ENCODE data around the gene TNNI2.

TNNI2 gene

GRCh38 chr11:1822648-1823375 is 16.0 kb upstream of the TNNI2 start:
- DNase-seq: no peak

- DNase-seq: no peak
Observed at GRCh38 chr11:1823376-1824220, 15.2 kb upstream of the TNNI2 start.

DNA sequence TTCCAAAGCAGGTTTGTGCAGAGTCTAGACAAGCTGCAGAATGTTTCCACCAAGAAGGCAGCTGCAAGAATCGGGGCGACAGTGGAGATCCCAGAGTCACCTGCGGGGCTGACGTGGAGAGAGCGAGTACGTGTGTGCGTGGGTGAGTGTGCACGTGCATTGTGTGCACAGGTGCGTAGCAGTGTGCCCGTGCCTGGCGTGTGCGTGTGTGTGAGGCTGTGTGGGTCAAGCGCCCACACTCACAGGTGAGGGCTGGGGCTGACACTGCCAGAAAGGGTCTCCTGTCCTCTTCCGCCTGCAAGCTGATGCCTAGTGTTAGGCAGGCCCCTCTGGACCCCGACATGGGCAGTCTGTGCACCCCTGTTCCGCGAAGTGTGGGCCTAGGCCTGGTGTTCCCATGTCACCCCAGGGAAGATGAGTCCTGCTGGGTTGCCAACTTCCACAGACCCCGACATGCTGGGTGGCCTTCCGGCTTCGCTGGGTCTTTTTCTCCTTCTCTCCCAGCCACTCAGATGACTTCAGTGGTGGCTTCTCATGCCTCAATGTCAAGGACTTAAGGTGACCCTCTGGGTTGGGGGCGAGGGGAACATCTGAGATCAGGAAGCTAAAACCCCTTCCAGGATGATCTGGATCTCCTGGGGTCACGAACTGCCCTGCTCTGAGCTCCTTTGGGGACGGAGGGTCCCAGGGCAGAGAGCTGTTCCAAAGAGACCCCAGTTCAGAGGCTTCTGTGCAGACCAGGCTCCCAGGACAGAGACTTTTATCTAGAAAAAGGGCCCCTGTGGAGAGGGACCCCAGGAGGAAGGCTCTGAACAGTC is 14.4 kb upstream of the TNNI2 start:
- no peak for DNase-seq

DNA sequence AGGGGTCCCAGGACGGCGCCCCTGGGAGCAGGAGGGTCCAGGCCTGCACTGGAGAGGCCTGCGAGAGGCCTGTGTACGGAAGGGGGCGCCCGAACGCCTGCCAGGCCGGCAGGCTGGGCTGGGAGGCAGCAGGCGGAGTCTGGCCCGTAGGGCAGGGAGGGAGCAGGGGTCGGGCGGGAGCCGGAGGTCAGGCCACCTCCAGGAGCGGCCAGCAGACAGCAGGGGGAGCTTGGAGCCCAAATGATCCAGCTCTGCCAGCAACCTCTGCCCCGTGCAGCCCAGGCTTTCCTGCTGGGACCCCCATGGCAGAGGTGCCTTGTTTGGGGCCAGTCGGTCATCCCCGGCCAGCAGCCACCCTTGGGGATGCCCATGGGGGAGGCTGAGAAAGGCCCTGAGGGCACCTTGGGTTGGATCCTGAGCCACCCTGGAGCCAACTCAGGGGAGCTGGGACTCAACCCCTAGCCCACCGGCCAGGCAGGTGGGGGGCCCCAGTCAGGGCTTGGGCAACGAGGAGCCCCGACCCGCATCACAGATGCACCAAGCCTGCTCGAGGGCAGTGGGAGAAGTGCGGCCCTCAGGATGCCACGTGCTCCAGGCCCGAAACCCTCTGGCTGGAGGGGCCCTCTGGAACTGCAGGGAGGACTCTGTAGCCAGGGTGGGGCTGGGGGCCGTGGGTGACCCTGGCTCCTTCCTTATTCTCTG is 13.6 kb upstream of the TNNI2 start:
- peak; percentile 28 for DNase-seq

- no peak for DNase-seq
Observed at GRCh38 chr11:1825785-1826451, 12.9 kb upstream of the TNNI2 start.

- DNase-seq: no peak
Observed at GRCh38 chr11:1826552-1827094, 12.2 kb upstream of the TNNI2 start.

DNA sequence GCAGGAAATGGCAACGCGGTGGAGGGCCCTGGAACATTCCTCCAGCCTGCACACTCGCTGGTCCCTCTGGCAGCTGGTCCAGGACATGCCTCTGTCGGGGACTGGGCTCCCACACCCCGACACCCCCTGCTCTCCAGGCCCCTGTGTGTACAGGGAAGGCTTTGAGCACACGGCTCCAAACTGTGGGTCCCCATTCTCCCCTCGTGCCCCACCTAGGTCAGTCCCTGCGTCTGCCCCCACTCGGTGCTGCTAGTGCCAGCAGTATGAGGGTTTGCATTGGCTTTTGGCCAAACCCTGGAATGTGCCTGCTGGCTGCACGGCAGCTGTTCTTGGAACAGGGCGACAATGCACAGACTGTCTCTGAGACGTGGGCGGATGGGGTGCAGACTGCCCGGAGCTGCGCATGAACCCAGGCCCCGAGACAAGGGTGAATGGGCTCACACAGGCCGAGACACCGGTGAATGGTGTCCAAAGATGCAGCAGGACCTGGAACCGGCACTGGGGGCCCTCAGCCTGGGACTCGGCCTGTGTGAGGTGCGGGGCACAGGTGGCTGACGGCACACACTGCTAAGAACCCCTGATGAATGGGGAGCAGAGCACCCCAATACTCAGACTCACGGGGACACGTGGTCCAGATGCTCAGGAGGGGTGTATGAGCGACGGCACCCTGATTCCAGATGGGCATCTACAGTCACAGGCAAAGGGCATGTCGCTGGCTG is 11.5 kb upstream of the TNNI2 start:
- no peak for DNase-seq

DNA sequence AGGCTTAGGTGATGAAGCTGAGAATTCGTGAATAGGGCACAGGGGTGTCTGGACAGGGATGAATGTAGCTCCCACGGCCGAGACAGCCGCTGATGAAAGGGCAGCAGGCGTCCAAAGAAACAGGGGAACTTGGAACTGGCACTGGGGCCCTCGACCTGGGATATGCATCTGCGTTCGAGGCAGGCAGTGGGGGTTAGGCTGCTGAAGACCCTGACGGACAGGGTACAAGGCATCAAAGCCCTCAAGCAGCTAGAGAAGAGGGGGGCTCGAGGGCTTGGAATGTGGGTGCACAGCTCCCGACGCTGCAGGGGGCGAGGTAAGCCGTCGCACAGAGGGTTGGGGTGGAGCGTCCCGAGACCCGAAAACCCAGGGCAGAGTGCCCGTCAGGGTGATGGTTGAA is 10.8 kb upstream of the TNNI2 start:
- DNase-seq: no peak

- DNase-seq: no peak
Observed at GRCh38 chr11:1828542-1828941, 10.2 kb upstream of the TNNI2 start.

DNA sequence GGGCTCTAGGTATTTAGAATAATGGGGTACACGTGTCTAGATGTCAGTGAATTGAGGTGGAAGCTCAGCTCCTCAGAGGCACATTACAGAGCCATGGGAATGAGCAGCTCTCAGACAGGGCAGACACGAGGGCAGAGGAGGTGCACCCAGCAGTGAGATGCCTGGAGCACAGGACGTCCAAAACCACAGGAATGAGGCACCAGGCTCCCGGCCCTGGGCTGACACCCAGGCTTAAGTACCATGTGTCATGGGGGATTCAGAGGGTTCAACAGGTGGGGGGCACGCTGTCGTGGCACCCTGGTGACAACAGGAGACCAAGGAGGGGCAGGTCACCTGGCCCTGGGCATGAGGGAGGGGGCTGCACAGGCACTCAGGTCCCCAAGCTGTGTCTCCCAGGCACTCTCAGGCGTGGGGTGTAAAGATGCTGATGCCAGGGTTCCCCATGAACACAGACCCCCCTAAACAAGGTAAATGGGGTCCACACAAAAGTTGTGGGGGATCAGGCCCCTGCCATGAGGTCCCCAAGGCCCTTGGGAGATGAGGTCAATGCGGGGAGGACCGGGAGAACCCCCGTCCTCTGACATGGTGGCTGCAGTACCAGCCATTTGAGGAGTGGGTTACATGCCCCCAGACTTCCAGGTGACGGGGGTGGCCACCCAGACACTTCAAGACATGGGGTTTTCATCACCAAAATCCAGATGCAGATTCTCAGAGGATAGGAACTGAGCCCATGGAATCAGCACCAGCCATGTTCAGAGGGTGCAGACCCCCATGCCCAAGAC is 9.6 kb upstream of the TNNI2 start:
- no peak for DNase-seq

GRCh38 chr11:1830004-1830321 is 8.8 kb upstream of the TNNI2 start:
- DNase-seq: no peak

- no peak for DNase-seq
Observed at GRCh38 chr11:1830322-1831223, 8.2 kb upstream of the TNNI2 start.

- DNase-seq: no peak
Observed at GRCh38 chr11:1831338-1832210, 7.2 kb upstream of the TNNI2 start.

GRCh38 chr11:1832211-1832919 is 6.4 kb upstream of the TNNI2 start:
- DNase-seq: peak; percentile 77

- DNase-seq: no peak
Observed at GRCh38 chr11:1832920-1833295, 5.9 kb upstream of the TNNI2 start.

DNA sequence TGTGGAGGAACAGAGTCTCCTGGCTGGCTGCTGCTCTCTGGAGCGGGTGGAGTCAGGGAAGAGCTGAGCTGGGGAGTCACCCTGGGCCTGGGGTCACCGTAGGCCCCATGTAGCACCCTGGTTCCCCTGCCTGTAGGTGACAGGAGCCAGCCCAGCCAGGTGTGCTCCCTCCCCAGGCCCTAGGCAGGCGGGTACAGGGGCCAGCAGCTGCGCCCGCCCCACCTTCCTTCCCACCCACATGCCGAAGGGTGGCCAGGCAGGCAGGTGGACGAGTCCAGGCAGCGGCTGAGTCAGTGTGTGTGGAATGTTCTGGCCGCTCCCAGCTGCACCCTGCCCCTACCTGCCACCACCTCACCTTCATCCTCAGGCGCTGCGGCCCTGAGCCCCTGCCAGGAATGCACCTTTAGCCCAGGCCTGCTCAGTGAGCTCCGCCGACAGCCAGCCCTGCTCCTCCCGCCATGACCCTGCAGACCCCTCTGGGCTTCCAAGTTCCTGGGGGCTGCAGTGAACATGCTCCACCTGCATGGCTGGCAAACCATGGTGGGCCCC is 4.6 kb upstream of the TNNI2 start:
- DNase-seq: no peak
